Thyroid gland (tissue), 4 donors: ENCODE data around the gene ANKRD13B. TPM values are rescaled to one million over a fixed set of nuclear protein-coding genes. Genes with fewer than 3 reads are reported as not detected.

ENCODE experiments used
- DNase-seq, 2 donors: peaks; one replicate each; pipeline ENCODE4 v3.0.0-alpha.2; 2019
- H3K27ac ChIP-seq, 3 donors: fragments of 200-600 bp; sonication (generic); 1 replicate in 2 of 3; 2 replicates in 1 of 3; pipeline ENCODE4 v1.5.1; 2016 to 2019; ENCODE audit warnings: mild to moderate bottlenecking in 1 of 3, moderate library complexity in 1 of 3
- H3K27me3 ChIP-seq: fragments of 200-600 bp; sonication (generic); one replicate; pipeline ENCODE4 v1.5.1; 2019
- H3K36me3 ChIP-seq, 2 donors: fragments of 200-600 bp; sonication (generic); one replicate each; pipeline ENCODE4 v1.5.1; 2016 to 2019
- H3K4me1 ChIP-seq, 2 donors: fragments of 200-600 bp; sonication (generic); one replicate each; pipeline ENCODE4 v1.5.1; 2017 to 2019
- H3K4me3 ChIP-seq, 3 donors: fragments of 200-600 bp; sonication (generic); replicated peaks in 1 of 3; 1 replicate in 2 of 3; 2 replicates in 1 of 3; pipeline ENCODE4 v1.5.1; 2016; ENCODE audit warnings: mild to moderate bottlenecking in 1 of 3
- H3K9me3 ChIP-seq: fragments of 200-600 bp; sonication (generic); one replicate; pipeline ENCODE4 v1.5.1; 2017
- CTCF ChIP-seq, 6 experiments: fragments of 200-600 bp in 3 of 6; fragments of 450-650 bp in 3 of 6; sonication (generic) in 3 of 6; IDR thresholded peaks; one replicate each; pipeline ENCODE4 v1.5.1; 2016 to 2019; ENCODE audit warnings: antibody characterized with exemption in 6 of 6, mild to moderate bottlenecking in 2 of 6, inconsistent platforms in 1 of 6, moderate library complexity in 1 of 6
- POLR2A ChIP-seq, 2 donors: fragments of 450-650 bp; IDR thresholded peaks; one replicate each; pipeline ENCODE4 v1.6.1; 2017; ENCODE audit warnings: antibody characterized with exemption in 2 of 2, mild to moderate bottlenecking in 2 of 2, moderate library complexity in 1 of 2
- WGBS, 2 donors: methylation state at CpG; one replicate each; pipeline ENCODE4 v1.1.5; 2017; 5-methylcytosine and 5-hydroxymethylcytosine counted together
- intact Hi-C: fragments of 100-400 bp; cut with DNase I; formaldehyde crosslinking; loops from one replicate; pipeline ENCODE4 v1.15.1; 2023
- total RNA-seq, 4 donors: library from RNA; depleted of rRNA; stranded (reverse); fragments of >200 nt; gene quantifications; one replicate each; pipeline ENCODE4 v1.2.3, GENCODE V29; 2016

ANKRD13B gene
- total RNA-seq, 4 donors from 2014 or later: 1.6 to 5.8 (median 3.1) TPM

- TF ChIP-seq CTCF (IDR thresholded peaks at IDR 0.05) (no peak), POLR2A (IDR thresholded peaks at IDR 0.05) (no peak)
- Histone ChIP-seq H3K9me3 (no peaks in the 10 kb centered on the region), H3K27ac (peak overlapping the region in 2 of 3 donors; percentile 74 to 96), H3K4me3 (peak overlapping the region in 2 of 3 donors; percentile 21 to 42), H3K27me3 (no peaks in the 10 kb centered on the region), H3K4me1 (peaks cover 18 to 48% of the 10 kb centered on the region in 2 donors), H3K36me3 (peaks cover 2 to 3% of the 10 kb centered on the region in 2 donors)
- WGBS, 2 donors: 63 to 73% methylated on average over 14 of the region's 14 CpGs
- peak in 1 of 2 donors; percentile 12 for DNase-seq
- intact Hi-C loops: loop anchor here (10.0 kb wide), 1 partner anchor 185 kb away; no protein-coding TSS in a partner anchor
These were observed 23.5 kb upstream of the ANKRD13B start for GRCh38 chr17:29569245-29569950.

- H3K4me1 ChIP-seq: peaks cover 14 to 38% of the 10 kb centered on the region in 2 donors
These were observed 22.4 kb upstream of the ANKRD13B start for GRCh38 chr17:29570521-29570920.

GRCh38 chr17:29571486-29571882 lies 21.4 kb upstream of the ANKRD13B start:
- Histone ChIP-seq H3K4me1 (peaks cover 8 to 31% of the 10 kb centered on the region in 2 donors), H3K4me3 (no peak overlapping the region), H3K9me3 (no peaks in the 10 kb centered on the region), H3K27me3 (no peaks in the 10 kb centered on the region), H3K36me3 (peaks cover 21 to 23% of the 10 kb centered on the region in 2 donors), H3K27ac (no peak overlapping the region)
- intact Hi-C loops: no loop called here
- no peak for DNase-seq
- TF ChIP-seq POLR2A (IDR thresholded peaks at IDR 0.05): no peak
- TF ChIP-seq CTCF (IDR thresholded peaks at IDR 0.05): no peak
- WGBS, 2 donors: 96 to 97% methylated on average over 6 of the region's 6 CpGs

More at GRCh38 chr17:29570521-29570920, 22.4 kb upstream of the ANKRD13B start:
- no peaks in the 10 kb centered on the region for H3K27me3 ChIP-seq
- intact Hi-C loops: no loop called here
- H3K27ac ChIP-seq: peak overlapping the region in 2 of 3 donors; percentile 17 to 25
- WGBS, 2 donors: 58 to 74% methylated on average over 7 of the region's 7 CpGs
- DNase-seq: peak; percentile 49 to 68
- H3K36me3 ChIP-seq: peaks cover 12 to 14% of the 10 kb centered on the region in 2 donors
- TF ChIP-seq CTCF (IDR thresholded peaks at IDR 0.05) (no peak), POLR2A (IDR thresholded peaks at IDR 0.05) (no peak)
- no peak overlapping the region for H3K4me3 ChIP-seq
- H3K9me3 ChIP-seq: no peaks in the 10 kb centered on the region

- DNase-seq: peak in 1 of 2 donors; percentile 20
- no peaks in the 10 kb centered on the region for H3K9me3 ChIP-seq
- peaks cover 27 to 29% of the 10 kb centered on the region in 2 donors for H3K36me3 ChIP-seq
- WGBS, 2 donors: 65 to 88% methylated on average over 9 to 16 of the region's 30 CpGs
- no peak overlapping the region for H3K4me3 ChIP-seq
- no peak for TF ChIP-seq POLR2A (IDR thresholded peaks at IDR 0.05)
- H3K4me1 ChIP-seq: peaks cover 8 to 31% of the 10 kb centered on the region in 2 donors
- no peaks in the 10 kb centered on the region for H3K27me3 ChIP-seq
- H3K27ac ChIP-seq: no peak overlapping the region
- intact Hi-C loops: no loop called here
These were observed 20.9 kb upstream of the ANKRD13B start for GRCh38 chr17:29571883-29572681.

- Histone ChIP-seq H3K36me3 (peaks cover 29 to 37% of the 10 kb centered on the region in 2 donors), H3K27me3 (no peaks in the 10 kb centered on the region), H3K27ac (no peak overlapping the region), H3K4me1 (peaks cover 8 to 31% of the 10 kb centered on the region in 2 donors), H3K4me3 (no peak overlapping the region), H3K9me3 (no peaks in the 10 kb centered on the region)
- WGBS, 2 donors: 59 to 77% methylated on average over 15 to 17 of the region's 62 CpGs
- peak in 1 of 2 donors; percentile 46 for DNase-seq
- TF ChIP-seq POLR2A (IDR thresholded peaks at IDR 0.05) (no peak), CTCF (IDR thresholded peaks at IDR 0.05) (peak in 4 of 6 experiments; percentile 19 to 67 (median 41))
- intact Hi-C loops: no loop called here
These were observed 20.0 kb upstream of the ANKRD13B start for GRCh38 chr17:29572691-29573557.
